Measurements from ENCODE around the gene ATP2B3.

Gene ATP2B3

DNA sequence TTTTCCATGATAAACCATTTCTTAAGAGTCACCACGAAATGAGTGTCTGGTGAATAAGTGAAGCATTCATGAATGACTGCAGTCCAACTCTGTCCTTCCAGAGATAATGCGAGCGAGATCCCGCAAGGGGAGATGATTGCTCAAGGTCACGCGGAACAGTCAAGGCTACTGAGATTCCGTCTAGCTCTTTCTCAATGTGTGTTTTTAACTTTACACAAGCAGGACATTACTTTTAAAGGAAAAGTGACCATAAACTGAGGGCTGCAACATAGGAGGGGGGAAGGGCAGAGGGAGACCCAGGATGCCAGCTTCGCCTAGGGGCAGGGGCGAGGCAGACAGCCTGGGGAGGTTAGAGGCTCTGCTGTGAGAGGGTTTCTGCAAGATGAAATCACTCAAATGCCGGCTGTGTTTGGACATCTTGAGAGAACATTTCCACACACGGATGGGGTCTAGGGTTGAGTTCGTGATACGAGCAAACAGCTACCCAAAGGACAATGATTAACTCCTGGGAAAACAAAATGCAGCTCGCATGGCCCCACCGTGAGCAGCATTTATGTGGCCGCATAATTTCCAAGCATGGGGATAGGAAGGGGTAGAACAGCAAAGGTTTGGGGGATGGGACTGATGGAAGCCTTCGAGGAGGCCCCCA lies 105.3 kb downstream of the ATP2B3 start:
- no peak for DNase-seq (ENCODE audit: low read depth)
- no peak for TF ChIP-seq CTCF (IDR thresholded peaks at IDR 0.05; ENCODE audit: control insufficient read depth, extremely low read depth, insufficient read depth)
- H3K4me3 ChIP-seq (ENCODE audit: low read depth, low read length), result no peak overlapping the region

- no peak for TF ChIP-seq CTCF (IDR thresholded peaks at IDR 0.05; ENCODE audit: control insufficient read depth, extremely low read depth, insufficient read depth)
- DNase-seq (ENCODE audit: low read depth), result no peak
- no peak overlapping the region for H3K4me3 ChIP-seq (ENCODE audit: low read depth, low read length)
Measured at GRCh38 chrX:153623310-153624029, 106.0 kb downstream of the ATP2B3 start.

- no peak overlapping the region for H3K4me3 ChIP-seq (ENCODE audit: low read depth, low read length)
- no peak for DNase-seq (ENCODE audit: low read depth)
- no peak for TF ChIP-seq CTCF (IDR thresholded peaks at IDR 0.05; ENCODE audit: control insufficient read depth, extremely low read depth, insufficient read depth)
Measured at GRCh38 chrX:153624196-153625091, 107.0 kb downstream of the ATP2B3 start.

- TF ChIP-seq CTCF (IDR thresholded peaks at IDR 0.05; ENCODE audit: control insufficient read depth, extremely low read depth, insufficient read depth), result no peak
- H3K4me3 ChIP-seq (ENCODE audit: low read depth, low read length), result no peak overlapping the region
- no peak for DNase-seq (ENCODE audit: low read depth)
Measured at GRCh38 chrX:153625271-153626024, 108.0 kb downstream of the ATP2B3 start.

DNA sequence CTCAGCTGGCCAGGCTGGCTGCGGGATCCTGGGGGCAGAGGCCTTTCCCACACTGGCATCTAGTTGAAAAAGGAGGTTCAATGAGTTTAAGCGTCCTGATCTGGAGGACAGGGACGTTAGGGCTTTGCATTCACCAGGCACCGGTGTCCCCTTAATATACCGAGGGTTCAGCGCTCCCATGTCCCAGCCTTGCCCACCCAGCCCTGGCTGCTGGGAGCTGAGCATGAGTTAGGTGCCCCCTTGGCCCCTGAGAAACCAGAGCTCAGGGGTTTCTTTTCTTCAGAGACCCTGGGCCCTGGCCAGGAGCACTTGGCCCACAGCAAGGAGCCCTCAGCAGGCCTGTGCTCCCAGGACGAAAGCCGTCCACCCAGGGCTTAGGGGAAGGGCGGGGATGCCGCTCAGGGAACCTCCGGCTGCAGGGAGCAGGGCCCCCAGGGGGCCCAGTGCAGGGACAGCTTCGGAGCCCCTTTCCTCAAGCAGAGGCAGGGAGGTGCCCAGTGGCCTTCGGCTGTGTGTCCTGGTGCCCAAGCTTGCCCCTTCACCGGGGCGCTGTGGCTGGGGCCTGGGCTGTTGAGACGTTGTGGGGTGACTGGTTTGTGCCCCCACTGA lies 108.7 kb downstream of the ATP2B3 start:
- DNase-seq (ENCODE audit: low read depth), result no peak

More for the DNA sequence above, 108.7 kb downstream of the ATP2B3 start:
- no peak for TF ChIP-seq CTCF (IDR thresholded peaks at IDR 0.05; ENCODE audit: control insufficient read depth, extremely low read depth, insufficient read depth)
- no peak overlapping the region for H3K4me3 ChIP-seq (ENCODE audit: low read depth, low read length)
